Epidermal melanocyte (primary cell): Measurements from ENCODE around the gene BUD31.
"Not testable (repeated sequence)": the region's sequence is repeated elsewhere in the genome, so short reads cannot be mapped to it uniquely, and the experiment has no call there.

Source experiments
- DNase-seq: peaks from one replicate; pipeline ENCODE4 v3.0.0; 2011; ENCODE audit warnings: low spot score; ENCODE audit not compliant: insufficient read length

The BUD31 gene

GRCh38 chr7:99397297-99397983 is 11.3 kb upstream of the BUD31 start:
- no peak for DNase-seq

DNA sequence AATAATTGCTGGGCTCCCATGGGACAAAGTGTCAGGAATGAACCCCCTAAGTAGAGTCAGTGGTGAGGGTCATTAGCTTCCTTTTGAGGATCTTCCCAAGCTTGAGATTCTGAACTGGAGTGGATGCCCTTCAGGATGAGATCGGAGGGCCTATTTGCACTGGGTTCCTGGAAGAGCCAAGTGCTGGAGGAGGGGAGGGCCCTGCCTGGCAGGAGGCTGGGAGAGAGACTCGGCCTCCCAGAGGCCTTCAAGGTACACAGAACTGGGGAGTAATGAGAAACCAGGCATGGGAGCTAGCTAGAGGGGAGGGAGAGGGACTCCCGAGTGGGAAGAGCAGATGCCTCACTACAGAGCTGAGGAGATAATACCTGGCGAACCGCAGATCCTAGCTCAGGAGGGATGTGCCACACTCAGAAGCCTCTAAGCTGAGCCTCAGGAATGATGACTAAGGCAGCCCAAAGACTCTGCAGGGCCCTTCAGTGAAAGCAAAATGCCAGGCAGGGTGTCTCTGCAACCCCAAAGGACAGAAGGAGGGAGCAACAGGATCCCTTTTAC is 9.8 kb upstream of the BUD31 start:
- DNase-seq = no peak

DNA sequence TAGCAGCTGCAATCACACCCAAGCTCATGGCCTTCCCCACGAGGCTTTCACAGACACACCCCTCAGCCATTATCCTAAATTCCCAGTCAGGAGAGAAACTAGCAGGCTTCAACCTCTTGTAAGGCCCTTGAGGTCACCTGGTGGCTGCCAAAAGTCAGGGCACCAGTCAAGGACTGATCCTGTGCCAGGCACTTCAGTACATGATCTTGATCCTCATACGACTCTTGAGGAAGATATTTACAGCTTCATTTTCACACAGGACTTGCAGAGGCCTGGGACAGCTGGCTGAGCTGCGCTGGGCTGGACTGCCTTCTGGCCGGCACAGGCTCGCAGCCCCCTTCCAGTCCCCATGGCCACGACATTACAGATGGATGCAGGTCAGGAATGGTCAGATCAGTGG is 9.2 kb upstream of the BUD31 start:
- no peak for DNase-seq

- DNase-seq = no peak
Observed at GRCh38 chr7:99402854-99403253, 5.9 kb upstream of the BUD31 start.

DNA sequence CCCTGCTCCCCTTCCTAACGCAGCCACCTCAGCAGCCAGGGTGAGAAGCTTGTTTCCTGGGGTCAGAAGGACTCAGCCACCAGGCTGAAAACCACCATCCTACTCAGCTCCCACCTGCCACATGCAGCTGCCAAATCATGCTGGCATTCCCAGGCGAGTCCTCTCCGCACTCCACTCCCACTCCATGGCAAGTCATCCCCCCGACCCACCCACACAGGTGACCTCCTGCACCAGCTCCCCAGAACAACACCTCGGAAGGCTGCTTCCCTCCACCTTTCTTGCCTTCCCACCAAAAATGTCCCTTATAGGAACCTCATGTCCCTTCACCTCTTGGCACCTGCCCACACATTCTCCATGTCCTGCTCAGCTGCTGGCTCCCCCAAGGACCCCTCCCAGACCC is 5.0 kb upstream of the BUD31 start:
- DNase-seq = no peak

- no peak for DNase-seq
Observed at GRCh38 chr7:99404235-99404976, 4.4 kb upstream of the BUD31 start.

GRCh38 chr7:99404977-99405320 is 3.8 kb upstream of the BUD31 start:
- DNase-seq = no peak

GRCh38 chr7:99406557-99406956 is 2.2 kb upstream of the BUD31 start:
- no peak for DNase-seq

- DNase-seq = peak; percentile 52
Observed at GRCh38 chr7:99407872-99408378, 844 bp upstream of the BUD31 start.

DNA sequence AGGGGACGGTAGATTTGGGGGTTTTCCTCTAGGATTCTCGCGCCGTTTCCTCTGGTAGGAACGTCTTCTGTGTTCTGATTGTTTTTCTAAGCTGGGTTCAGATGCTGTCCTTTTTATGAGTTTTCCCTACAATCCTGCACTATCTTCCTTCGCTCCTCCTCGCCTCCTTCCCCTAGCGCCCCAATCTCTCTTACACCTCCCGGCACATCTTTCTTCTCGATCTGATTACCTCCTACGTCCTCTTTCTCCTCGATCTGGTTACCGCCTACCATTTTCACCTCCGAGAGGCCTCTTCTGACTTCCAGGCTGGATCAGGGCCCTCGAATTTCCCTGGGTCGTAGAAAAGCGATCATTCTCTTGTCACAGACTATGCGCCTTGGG is 413 bp downstream of the BUD31 start:
- DNase-seq = no peak

DNA sequence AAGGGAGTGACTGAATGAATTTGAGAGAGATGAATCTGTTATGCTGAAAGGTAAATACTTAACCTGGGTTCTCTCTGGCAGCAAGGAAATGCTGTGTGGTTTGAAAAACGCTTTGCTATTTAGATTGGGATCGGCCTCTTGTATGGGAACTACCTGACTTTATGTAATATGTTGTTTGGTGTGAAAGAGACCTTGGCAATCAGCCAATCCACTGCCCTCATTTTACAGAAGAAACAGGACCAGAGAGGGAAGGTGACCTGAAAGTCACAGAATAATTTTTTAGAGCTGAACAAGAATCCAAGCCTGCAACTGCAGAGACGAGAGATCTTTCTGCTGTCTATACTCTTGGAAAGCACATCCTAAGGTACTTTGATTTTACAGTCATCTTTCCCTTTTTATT is 1.0 kb downstream of the BUD31 start:
- DNase-seq = no peak

GRCh38 chr7:99410635-99411034 is 1.9 kb downstream of the BUD31 start:
- no peak for DNase-seq

DNA sequence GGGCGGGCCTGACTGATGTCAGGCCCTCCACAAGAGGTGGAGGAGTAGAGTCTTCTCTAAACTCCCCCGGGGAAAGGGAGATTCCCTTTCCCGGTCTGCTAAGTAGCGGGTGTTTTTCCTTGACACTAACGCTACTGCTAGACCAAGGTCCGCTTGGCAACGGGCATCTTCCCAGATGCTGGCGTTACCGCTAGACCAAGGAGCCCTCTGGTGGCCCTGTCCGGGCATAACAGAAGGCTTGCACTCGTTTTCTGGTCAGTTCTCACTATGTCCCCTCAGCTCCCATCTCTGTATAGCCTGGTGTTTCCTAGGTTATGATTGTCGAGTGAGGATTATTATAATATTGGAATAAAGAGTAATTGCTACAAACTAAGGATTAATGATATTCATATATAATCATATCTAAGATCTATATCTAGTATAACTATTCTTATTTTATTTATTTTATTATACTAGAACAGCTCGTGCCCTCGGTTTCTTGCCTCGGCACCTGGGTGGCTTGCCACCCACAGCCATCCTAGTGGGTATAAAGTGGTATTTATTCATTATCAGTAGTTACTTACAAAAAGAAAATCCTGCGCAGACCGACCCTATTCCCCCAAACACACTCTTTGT is 6.9 kb downstream of the BUD31 start:
- DNase-seq = not testable (repeated sequence)

DNA sequence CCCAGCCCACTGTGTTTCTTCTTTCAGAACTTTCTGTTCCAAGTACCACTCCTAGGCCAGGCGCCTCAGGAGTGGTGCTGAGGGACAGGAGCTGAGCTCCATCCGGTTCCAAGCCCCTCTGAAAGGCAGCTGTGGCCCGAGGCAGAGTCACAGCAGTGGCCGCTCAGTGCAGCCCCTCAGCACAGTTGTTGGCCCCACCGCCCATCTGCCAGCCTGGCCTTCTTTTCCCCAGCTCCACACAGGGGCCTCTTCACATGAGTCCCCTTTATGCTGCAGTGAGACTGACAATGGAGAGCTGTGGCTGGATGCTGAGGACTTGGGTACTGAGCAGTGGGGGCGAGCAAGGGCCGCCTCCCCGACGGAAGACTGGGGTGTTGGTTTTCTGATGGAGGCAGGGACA is 9.5 kb downstream of the BUD31 start:
- no peak for DNase-seq

DNA sequence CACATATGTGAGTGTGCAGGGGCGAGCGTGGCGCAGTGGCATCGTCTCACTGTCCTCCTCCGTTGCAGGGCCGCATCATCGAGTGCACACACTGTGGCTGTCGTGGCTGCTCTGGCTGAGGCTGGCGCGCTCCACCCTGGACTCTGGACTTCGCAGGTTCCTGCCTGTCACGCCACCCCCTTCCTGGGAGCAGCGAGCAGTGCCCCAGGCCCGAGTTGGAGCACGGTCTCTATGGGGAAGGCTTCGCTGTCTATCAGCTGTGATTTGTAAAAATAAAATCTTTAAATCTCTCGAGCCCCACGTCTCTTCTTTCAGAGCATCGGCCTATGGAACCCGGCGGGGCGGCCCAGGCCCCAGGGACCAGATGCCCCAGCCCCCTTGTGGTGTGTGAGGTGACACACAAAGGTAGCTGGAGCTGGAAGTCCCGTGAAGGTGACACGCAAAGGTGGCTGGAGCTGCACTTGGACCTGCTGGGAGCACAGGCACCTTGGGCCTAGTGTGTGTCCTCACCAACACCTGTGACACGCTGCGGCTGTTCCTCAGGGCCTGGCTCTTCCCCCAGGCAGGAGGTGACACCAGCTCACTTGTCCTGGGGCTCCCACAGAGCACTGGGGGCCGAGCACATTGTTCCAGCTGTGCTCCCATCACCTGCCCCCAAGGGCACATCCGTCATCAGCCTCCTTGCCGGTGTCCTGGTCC is 10.7 kb downstream of the BUD31 start:
- DNase-seq = peak; percentile 11

DNA sequence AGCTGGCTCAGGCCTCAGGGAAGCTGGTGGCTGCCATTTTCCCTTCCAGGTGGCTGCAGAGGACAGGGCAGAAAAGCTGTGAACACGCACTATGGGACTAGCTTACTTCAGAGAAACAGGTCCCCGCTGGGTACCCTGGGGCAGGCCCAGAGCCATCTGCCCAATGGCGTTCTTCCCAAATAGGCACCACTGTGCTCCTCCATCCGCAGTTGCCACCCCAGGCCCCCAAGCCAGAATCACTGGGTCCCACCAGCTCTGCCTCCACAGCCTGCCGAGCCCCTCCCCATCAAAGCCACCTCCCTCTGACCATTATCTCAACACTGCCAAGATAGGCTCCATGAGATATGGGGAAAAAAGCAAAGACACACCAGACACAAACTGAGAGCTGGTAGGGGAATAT is 11.4 kb downstream of the BUD31 start:
- no peak for DNase-seq

- DNase-seq = peak; percentile 4
Observed at GRCh38 chr7:99420986-99421385, 12.2 kb downstream of the BUD31 start.

GRCh38 chr7:99422186-99422585 is 13.4 kb downstream of the BUD31 start:
- DNase-seq = no peak

GRCh38 chr7:99422625-99423024 is 13.9 kb downstream of the BUD31 start:
- DNase-seq = no peak

DNA sequence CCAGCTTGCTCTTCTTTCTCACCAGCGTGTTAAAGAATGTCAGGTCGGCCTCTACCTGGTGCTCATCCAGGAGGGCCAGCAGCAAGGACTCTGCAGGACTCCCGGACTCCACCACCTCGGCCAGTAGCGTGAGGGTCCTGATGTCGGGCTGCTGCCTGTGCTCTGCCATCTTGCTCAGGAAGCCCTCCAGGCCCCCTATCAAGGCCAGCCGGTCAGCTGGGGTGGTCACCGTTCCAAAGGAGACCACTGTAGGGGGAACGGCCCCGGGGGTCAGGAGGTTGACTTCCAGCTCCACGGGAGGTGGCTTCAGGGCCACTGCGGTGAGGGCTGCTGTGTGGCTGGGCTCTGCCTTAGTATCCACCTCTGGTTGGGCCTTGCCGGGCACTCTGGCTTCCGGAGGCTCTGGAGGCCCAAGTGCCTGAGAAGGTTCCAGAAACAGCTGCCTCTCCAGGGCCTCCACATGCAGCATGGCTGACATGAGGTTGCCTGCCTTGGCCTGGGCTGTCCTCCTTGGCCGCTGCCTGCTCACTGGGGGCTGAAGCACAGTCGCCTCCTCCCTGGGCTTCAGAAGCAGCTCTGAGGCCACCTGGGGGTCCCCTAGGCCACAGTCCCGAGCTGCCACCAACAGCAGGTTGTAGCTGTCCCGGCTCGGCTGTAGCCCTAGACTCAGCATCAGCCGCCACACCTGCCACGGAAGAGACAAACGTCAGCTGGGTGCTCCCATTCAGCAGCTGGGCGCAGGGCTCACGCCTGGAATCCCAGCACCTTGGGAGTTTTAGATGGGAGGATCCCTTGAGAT is 16.4 kb downstream of the BUD31 start:
- no peak for DNase-seq
